Measurements from ENCODE around the gene DDX31. TPM values are rescaled to one million over a fixed set of nuclear protein-coding genes. Genes with fewer than 3 reads are reported as not detected.

Gene DDX31
- polyA plus RNA-seq, 4 donors: 2.2 to 12.6 (median 4.9) TPM

DNA sequence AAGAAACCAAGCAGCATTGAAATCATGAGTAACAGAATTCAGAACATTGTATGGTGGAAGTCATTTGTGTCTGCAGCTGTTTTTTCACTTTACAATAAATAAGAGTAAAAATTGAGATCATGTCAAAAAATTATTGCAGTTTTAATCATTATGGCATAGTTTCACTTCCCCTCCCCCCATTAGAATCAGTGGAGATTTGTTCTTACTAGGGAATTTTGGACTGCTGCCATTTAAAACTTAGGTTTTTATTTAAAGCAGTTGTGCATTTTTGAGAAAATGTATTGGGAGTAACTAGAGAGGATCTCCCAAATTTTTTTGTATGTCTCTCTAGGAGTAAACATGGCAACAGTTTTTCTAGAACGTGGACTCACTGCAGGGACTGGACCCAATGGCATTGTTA lies 20.9 kb upstream of the DDX31 start:
- Histone ChIP-seq H3K27ac (ENCODE audit: low read depth in 1 of 3, low read length in 2 of 3) (no peak overlapping the region), H3K4me3 (ENCODE audit: low read depth in 1 of 3, low read length in 3 of 3) (no peak overlapping the region), H3K9me3 (ENCODE audit: control insufficient read depth in 2 of 2, insufficient read depth in 1 of 2, low read depth in 1 of 2, low read length in 1 of 2) (no peaks in the 10 kb centered on the region), H3K36me3 (ENCODE audit: control insufficient read depth in 3 of 3, insufficient read depth in 2 of 3, low read depth in 1 of 3, low read length in 3 of 3) (peaks cover 3 to 23% (median 15%) of the 10 kb centered on the region in 3 donors), H3K27me3 (ENCODE audit: control insufficient read depth in 3 of 3, insufficient read depth in 3 of 3, low read length in 3 of 3) (no peaks in the 10 kb centered on the region), H3K4me1 (ENCODE audit: control insufficient read depth in 3 of 3, insufficient read depth in 2 of 3, low read depth in 1 of 3, low read length in 2 of 3) (no peaks in the 10 kb centered on the region)
- 65 to 94% (median 71%) methylated on average over 1 of the region's 1 CpG for WGBS, 3 donors
- DNase-seq: no peak
- FAIRE-seq: no peak

DNA sequence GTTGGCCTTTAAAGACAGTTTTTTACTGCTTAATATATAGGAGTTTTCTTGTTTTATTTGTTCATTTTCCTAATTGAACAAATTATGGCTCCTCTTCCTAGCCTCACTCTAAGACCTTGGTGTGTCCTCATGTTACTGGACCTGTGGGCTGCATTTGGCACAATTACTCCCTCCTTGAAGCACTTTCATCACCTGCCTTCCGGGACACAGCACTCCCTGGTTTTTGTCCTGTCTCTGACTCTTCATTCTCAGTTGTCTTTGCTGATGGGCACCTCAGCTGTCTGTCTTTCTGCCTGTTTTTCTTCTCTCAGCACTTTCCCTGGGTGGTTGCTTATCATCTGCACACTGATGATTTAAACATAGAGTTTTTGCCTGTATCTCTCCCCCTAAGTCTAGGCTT lies 14.1 kb upstream of the DDX31 start:
- 93 to 100% (median 97%) methylated on average over 1 of the region's 1 CpG for WGBS, 3 donors

DNA sequence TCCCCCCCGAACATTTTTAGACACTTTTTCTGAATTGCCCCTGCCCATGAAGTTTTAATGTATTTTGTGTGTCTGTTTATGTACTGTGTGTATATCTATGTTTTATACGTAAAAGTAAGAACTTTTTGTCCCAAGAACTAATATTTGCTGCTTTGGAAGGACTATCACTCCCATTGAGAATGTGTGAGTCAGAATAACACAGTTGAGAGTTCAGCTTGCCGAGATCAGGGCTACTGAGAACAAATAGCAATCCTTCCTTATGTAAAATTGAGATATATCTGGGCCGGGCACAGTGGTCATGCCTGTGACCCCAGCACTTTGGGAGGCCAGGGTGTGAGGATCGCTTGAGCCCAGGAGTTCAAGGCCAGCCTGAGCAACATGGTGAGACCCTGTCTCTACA lies 11.8 kb upstream of the DDX31 start:
- H3K4me1 ChIP-seq (ENCODE audit: control insufficient read depth in 3 of 3, insufficient read depth in 2 of 3, low read depth in 1 of 3, low read length in 2 of 3): no peaks in the 10 kb centered on the region
- H3K27me3 ChIP-seq (ENCODE audit: control insufficient read depth in 3 of 3, insufficient read depth in 3 of 3, low read length in 3 of 3): no peaks in the 10 kb centered on the region
- DNase-seq: no peak
- no peaks in the 10 kb centered on the region for H3K9me3 ChIP-seq (ENCODE audit: control insufficient read depth in 2 of 2, insufficient read depth in 1 of 2, low read depth in 1 of 2, low read length in 1 of 2)
- H3K4me3 ChIP-seq (ENCODE audit: low read depth in 1 of 3, low read length in 3 of 3): no peak overlapping the region
- no peak overlapping the region for H3K27ac ChIP-seq (ENCODE audit: low read depth in 1 of 3, low read length in 2 of 3)
- FAIRE-seq: no peak
- H3K36me3 ChIP-seq (ENCODE audit: control insufficient read depth in 3 of 3, insufficient read depth in 2 of 3, low read depth in 1 of 3, low read length in 3 of 3): peaks cover 8 to 39% (median 18%) of the 10 kb centered on the region in 3 donors
- WGBS, 3 donors: 77 to 90% (median 81%) methylated on average over 5 of the region's 5 CpGs

More for the DNA sequence above, 14.1 kb upstream of the DDX31 start:
- H3K4me1 ChIP-seq (ENCODE audit: control insufficient read depth in 3 of 3, insufficient read depth in 2 of 3, low read depth in 1 of 3, low read length in 2 of 3): no peaks in the 10 kb centered on the region
- H3K27ac ChIP-seq (ENCODE audit: low read depth in 1 of 3, low read length in 2 of 3): no peak overlapping the region
- H3K36me3 ChIP-seq (ENCODE audit: control insufficient read depth in 3 of 3, insufficient read depth in 2 of 3, low read depth in 1 of 3, low read length in 3 of 3): peaks cover 8 to 41% (median 20%) of the 10 kb centered on the region in 3 donors
- DNase-seq: no peak
- H3K4me3 ChIP-seq (ENCODE audit: low read depth in 1 of 3, low read length in 3 of 3): no peak overlapping the region
- FAIRE-seq: no peak
- no peaks in the 10 kb centered on the region for H3K9me3 ChIP-seq (ENCODE audit: control insufficient read depth in 2 of 2, insufficient read depth in 1 of 2, low read depth in 1 of 2, low read length in 1 of 2)
- H3K27me3 ChIP-seq (ENCODE audit: control insufficient read depth in 3 of 3, insufficient read depth in 3 of 3, low read length in 3 of 3): no peaks in the 10 kb centered on the region

DNA sequence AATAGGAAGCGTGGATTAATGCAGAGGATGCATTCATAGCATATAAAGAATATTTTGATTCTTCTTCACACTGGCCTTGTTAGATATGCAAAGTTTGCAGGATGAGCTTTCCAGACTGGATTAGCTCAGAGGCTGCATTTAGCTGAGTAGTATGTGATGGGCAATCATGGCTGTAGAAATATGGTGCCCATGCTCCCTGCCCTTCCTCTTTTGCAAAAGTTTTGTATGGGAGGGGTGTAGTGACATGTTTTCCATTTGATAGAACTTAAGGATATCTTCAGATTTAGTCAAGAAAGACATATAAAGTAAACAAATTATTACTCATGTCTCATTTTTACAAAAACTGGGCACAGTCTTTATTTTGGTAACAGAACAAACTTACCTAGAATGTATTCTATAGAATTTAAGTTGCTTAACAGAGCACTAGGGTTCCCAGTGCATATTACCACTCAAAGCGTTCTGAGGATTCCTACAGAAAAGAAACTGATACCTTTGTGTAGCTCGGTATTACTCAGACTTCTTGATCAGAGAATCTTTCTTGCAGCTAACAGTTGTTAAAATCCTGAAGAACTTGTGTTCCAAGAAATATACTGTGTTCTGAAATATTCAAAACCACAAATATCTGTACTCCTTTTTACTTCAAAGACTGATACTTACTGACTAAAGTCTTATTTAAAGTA lies 10.3 kb upstream of the DDX31 start:
- 54 to 77% (median 60%) methylated on average over 3 of the region's 3 CpGs for WGBS, 3 donors
- H3K27me3 ChIP-seq (ENCODE audit: control insufficient read depth in 3 of 3, insufficient read depth in 3 of 3, low read length in 3 of 3): no peaks in the 10 kb centered on the region

DNA sequence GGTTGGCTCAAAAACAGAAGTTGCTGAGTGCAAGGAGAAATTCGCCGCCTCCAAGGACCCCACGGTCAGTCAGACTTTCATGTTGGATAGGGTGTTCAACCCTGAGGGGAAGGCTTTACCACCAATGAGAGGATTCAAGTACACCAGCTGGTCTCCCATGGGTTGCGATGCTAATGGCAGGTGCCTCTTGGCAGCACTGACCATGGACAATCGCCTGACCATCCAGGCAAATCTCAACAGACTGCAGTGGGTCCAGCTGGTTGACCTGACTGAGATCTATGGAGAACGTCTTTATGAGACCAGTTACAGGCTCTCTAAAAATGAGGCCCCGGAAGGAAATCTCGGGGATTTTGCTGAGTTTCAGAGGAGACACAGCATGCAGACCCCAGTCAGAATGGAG lies 8.2 kb upstream of the DDX31 start:
- WGBS, 3 donors: 95 to 96% (median 96%) methylated on average over 8 of the region's 8 CpGs
- Histone ChIP-seq H3K9me3 (ENCODE audit: control insufficient read depth in 2 of 2, insufficient read depth in 1 of 2, low read depth in 1 of 2, low read length in 1 of 2) (no peaks in the 10 kb centered on the region), H3K4me1 (ENCODE audit: control insufficient read depth in 3 of 3, insufficient read depth in 2 of 3, low read depth in 1 of 3, low read length in 2 of 3) (peaks cover 0 to 3% (median 0%) of the 10 kb centered on the region in 3 donors), H3K4me3 (ENCODE audit: low read depth in 1 of 3, low read length in 3 of 3) (no peak overlapping the region), H3K27me3 (ENCODE audit: control insufficient read depth in 3 of 3, insufficient read depth in 3 of 3, low read length in 3 of 3) (no peaks in the 10 kb centered on the region), H3K27ac (ENCODE audit: low read depth in 1 of 3, low read length in 2 of 3) (no peak overlapping the region), H3K36me3 (ENCODE audit: control insufficient read depth in 3 of 3, insufficient read depth in 2 of 3, low read depth in 1 of 3, low read length in 3 of 3) (peaks cover 0 to 22% (median 10%) of the 10 kb centered on the region in 3 donors)
- no peak for FAIRE-seq
- DNase-seq: no peak

More for the DNA sequence above, 10.3 kb upstream of the DDX31 start:
- no peak for FAIRE-seq
- no peaks in the 10 kb centered on the region for H3K9me3 ChIP-seq (ENCODE audit: control insufficient read depth in 2 of 2, insufficient read depth in 1 of 2, low read depth in 1 of 2, low read length in 1 of 2)
- H3K4me3 ChIP-seq (ENCODE audit: low read depth in 1 of 3, low read length in 3 of 3): no peak overlapping the region
- H3K4me1 ChIP-seq (ENCODE audit: control insufficient read depth in 3 of 3, insufficient read depth in 2 of 3, low read depth in 1 of 3, low read length in 2 of 3): no peaks in the 10 kb centered on the region
- DNase-seq: no peak
- H3K36me3 ChIP-seq (ENCODE audit: control insufficient read depth in 3 of 3, insufficient read depth in 2 of 3, low read depth in 1 of 3, low read length in 3 of 3): peaks cover 8 to 32% (median 15%) of the 10 kb centered on the region in 3 donors
- no peak overlapping the region for H3K27ac ChIP-seq (ENCODE audit: low read depth in 1 of 3, low read length in 2 of 3)

DNA sequence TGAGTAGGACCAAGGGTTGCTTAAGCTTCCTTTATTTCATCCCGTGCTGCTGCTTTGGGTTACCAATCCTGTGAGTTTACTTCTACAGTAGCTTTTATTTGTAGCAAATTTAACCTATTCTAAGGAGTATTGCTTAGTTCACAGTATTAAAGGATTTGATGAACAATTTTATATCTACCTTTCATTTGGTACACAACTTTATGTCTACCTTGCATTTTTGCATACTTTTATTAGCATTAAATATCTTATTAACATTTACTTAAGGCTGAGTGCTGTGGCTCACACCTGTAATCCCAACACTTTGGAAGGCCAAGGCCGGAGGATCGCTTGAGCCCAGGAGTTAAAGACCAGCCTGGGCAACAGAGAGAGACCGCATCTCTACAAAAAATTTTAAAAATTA lies 4.7 kb upstream of the DDX31 start:
- Histone ChIP-seq H3K36me3 (ENCODE audit: control insufficient read depth in 3 of 3, insufficient read depth in 2 of 3, low read depth in 1 of 3, low read length in 3 of 3) (peaks cover 0 to 12% (median 8%) of the 10 kb centered on the region in 3 donors), H3K4me1 (ENCODE audit: control insufficient read depth in 3 of 3, insufficient read depth in 2 of 3, low read depth in 1 of 3, low read length in 2 of 3) (peaks cover 0 to 12% (median 0%) of the 10 kb centered on the region in 3 donors), H3K27ac (ENCODE audit: low read depth in 1 of 3, low read length in 2 of 3) (no peak overlapping the region), H3K9me3 (ENCODE audit: control insufficient read depth in 2 of 2, insufficient read depth in 1 of 2, low read depth in 1 of 2, low read length in 1 of 2) (no peaks in the 10 kb centered on the region), H3K27me3 (ENCODE audit: control insufficient read depth in 3 of 3, insufficient read depth in 3 of 3, low read length in 3 of 3) (no peaks in the 10 kb centered on the region), H3K4me3 (ENCODE audit: low read depth in 1 of 3, low read length in 3 of 3) (no peak overlapping the region)
- WGBS, 3 donors: 88 to 93% (median 92%) methylated on average over 4 of the region's 4 CpGs
- FAIRE-seq: no peak
- no peak for DNase-seq

DNA sequence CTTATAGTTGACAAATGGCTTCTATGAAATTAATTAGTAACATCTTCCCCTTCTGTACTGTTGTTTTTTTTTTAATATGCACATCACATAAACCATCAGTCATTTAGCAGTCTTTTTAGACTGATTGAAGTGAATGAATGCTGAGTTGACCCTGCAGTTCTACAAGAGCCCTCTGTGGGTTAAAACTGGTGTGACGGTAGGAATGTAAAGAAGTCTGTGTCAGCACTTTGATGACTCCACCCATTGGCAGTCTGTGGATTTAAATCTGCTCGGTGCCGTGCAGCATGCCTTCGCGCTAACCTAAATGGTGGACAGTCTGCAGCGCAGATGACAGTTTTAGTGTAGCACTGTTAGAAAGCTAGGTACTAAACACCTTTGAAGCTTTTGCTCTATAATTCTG lies 3.6 kb upstream of the DDX31 start:
- no peaks in the 10 kb centered on the region for H3K9me3 ChIP-seq (ENCODE audit: control insufficient read depth in 2 of 2, insufficient read depth in 1 of 2, low read depth in 1 of 2, low read length in 1 of 2)
- H3K27ac ChIP-seq (ENCODE audit: low read depth in 1 of 3, low read length in 2 of 3): no peak overlapping the region
- H3K27me3 ChIP-seq (ENCODE audit: control insufficient read depth in 3 of 3, insufficient read depth in 3 of 3, low read length in 3 of 3): no peaks in the 10 kb centered on the region
- no peak overlapping the region for H3K4me3 ChIP-seq (ENCODE audit: low read depth in 1 of 3, low read length in 3 of 3)
- FAIRE-seq: no peak
- H3K36me3 ChIP-seq (ENCODE audit: control insufficient read depth in 3 of 3, insufficient read depth in 2 of 3, low read depth in 1 of 3, low read length in 3 of 3): peaks cover 0 to 6% (median 2%) of the 10 kb centered on the region in 3 donors
- 38 to 45% (median 40%) methylated on average over 6 of the region's 6 CpGs for WGBS, 3 donors
- peaks cover 0 to 12% (median 0%) of the 10 kb centered on the region in 3 donors for H3K4me1 ChIP-seq (ENCODE audit: control insufficient read depth in 3 of 3, insufficient read depth in 2 of 3, low read depth in 1 of 3, low read length in 2 of 3)
- peak; percentile 16 to 32 for DNase-seq

DNA sequence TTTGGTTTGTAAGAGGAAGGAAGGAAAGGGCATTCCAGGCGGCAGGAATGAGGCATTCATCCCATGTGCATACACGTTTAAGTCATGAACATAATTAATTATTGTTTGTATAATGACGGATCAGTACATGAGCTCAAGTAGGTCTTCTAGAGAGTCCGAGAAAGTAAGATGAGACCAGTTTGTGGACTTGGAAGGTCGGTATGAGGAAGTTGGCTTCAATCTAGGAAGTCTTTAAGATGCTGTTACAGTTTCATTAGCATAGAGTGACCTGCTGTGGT lies 2.6 kb upstream of the DDX31 start:
- no peak overlapping the region for H3K27ac ChIP-seq (ENCODE audit: low read depth in 1 of 3, low read length in 2 of 3)
- DNase-seq: peak; percentile 5 to 12
- 18 to 34% (median 23%) methylated on average over 5 of the region's 5 CpGs for WGBS, 3 donors
- peaks cover 0 to 12% (median 0%) of the 10 kb centered on the region in 3 donors for H3K4me1 ChIP-seq (ENCODE audit: control insufficient read depth in 3 of 3, insufficient read depth in 2 of 3, low read depth in 1 of 3, low read length in 2 of 3)
- no peak overlapping the region for H3K4me3 ChIP-seq (ENCODE audit: low read depth in 1 of 3, low read length in 3 of 3)
- H3K9me3 ChIP-seq (ENCODE audit: control insufficient read depth in 2 of 2, insufficient read depth in 1 of 2, low read depth in 1 of 2, low read length in 1 of 2): no peaks in the 10 kb centered on the region
- no peaks in the 10 kb centered on the region for H3K27me3 ChIP-seq (ENCODE audit: control insufficient read depth in 3 of 3, insufficient read depth in 3 of 3, low read length in 3 of 3)
- no peaks in the 10 kb centered on the region for H3K36me3 ChIP-seq (ENCODE audit: control insufficient read depth in 3 of 3, insufficient read depth in 2 of 3, low read depth in 1 of 3, low read length in 3 of 3)
- no peak for FAIRE-seq
